GM10248 (cell line): ENCODE data around the gene PURA.

Experiments
- CTCF ChIA-PET: fragments of 300-600 bp; sonication (Branson Sonifier 250); formaldehyde crosslinking; extraction: SDS; loops from one replicate; lab custom pipeline; 2021; ENCODE audit warnings: antibody characterized with exemption; lab: Yijun Ruan, JAX
- POLR2A ChIA-PET: fragments of 350-650 bp; sonication (Branson Sonifier 250); formaldehyde crosslinking; extraction: SDS; loops from one replicate; lab custom pipeline; 2020; ENCODE audit warnings: antibody characterized with exemption; lab: Yijun Ruan, JAX
- DNase-seq: peaks from one replicate; pipeline ENCODE4 v3.0.0; 2012; ENCODE audit errors: extremely low spot score
- TF ChIP-seq, protein P1 (sequence below): IDR thresholded peaks from 2 replicates; pipeline ENCODE4 v1.5.1; 2012; ENCODE audit warnings: mild to moderate bottlenecking, low read depth; ENCODE audit errors: extremely low read depth, missing control alignments, control extremely low read depth

The PURA gene

DNA sequence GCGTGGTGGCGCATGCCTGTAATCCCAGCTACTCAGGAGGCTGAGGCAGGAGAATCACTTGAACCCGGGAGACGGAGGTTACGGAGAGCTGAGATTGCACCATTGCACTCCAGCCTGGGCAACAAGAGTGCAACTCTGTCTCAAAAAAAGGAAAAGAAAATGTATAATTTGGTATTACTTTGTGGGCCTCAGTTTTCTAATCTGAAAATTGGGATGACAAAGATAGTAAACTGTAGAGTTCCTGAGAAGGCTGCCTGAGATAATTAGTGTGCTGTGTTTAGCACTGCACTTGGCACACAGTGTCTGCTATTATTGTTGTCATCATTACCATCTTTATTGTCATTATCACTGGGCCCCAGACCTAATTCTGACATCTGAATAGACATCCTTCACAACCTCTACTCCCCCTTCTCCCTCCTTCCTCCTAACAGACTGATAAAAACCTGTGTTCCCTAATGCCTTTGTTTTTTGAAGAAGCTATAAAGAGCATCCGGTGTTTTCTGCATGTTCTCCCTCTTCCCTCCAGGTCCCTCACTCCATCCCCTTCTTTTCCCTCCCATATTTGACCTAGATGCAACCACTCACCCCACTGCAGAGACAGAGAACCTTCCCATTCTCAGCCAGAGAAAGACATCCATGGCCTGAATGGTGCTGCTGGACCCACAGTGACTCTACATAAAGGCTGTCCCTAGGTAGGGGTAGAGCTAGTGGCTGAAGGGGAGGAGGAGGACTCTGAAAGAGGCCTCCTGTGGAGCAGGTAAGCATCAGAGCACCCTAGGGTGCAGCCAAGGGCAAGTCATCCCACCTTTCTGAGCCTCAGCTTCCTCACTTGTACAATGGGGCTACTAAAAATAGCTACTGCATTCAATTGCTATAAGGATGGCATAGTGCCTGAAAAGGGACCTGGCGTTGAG is 45.4 kb downstream of the PURA start:
- no peak for DNase-seq
- POLR2A ChIA-PET: no interaction called here
- CTCF ChIA-PET: interaction anchor here (1.1 to 11.3 kb wide), 7 partner anchors 10 to 371 kb away, joined by 3 to 137 read pairs (median 15); no protein-coding TSS in a partner anchor
- TF ChIP-seq, protein P1, sequence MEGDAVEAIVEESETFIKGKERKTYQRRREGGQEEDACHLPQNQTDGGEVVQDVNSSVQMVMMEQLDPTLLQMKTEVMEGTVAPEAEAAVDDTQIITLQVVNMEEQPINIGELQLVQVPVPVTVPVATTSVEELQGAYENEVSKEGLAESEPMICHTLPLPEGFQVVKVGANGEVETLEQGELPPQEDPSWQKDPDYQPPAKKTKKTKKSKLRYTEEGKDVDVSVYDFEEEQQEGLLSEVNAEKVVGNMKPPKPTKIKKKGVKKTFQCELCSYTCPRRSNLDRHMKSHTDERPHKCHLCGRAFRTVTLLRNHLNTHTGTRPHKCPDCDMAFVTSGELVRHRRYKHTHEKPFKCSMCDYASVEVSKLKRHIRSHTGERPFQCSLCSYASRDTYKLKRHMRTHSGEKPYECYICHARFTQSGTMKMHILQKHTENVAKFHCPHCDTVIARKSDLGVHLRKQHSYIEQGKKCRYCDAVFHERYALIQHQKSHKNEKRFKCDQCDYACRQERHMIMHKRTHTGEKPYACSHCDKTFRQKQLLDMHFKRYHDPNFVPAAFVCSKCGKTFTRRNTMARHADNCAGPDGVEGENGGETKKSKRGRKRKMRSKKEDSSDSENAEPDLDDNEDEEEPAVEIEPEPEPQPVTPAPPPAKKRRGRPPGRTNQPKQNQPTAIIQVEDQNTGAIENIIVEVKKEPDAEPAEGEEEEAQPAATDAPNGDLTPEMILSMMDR: no peak

DNA sequence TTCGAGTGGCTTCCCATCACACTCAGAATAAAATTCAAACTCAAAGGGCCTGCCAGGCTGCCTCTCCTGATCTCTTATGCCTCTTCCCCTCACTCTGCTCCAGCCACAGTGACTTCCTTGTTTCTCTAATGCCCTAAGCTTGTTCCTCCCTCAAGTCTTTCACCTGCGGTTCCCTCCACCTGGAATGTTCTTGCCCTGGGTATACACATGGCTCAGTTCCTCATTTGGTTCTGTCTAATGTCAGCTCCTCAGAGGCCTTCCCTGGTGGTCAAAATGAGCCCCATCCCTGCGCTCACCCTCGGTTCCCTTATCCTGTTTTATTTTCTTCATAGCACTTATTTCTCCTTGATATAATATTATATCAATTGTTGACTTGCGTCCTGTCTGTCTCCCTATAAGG is 48.4 kb downstream of the PURA start:
- no peak for DNase-seq
- TF ChIP-seq, protein P1: no peak
- POLR2A ChIA-PET: no interaction called here
- CTCF ChIA-PET: interaction anchor here (0.7 to 11.3 kb wide), 5 partner anchors 8 to 375 kb away, joined by 3 to 137 read pairs (median 4); partner anchors contain the start of gene CYSTM1

DNA sequence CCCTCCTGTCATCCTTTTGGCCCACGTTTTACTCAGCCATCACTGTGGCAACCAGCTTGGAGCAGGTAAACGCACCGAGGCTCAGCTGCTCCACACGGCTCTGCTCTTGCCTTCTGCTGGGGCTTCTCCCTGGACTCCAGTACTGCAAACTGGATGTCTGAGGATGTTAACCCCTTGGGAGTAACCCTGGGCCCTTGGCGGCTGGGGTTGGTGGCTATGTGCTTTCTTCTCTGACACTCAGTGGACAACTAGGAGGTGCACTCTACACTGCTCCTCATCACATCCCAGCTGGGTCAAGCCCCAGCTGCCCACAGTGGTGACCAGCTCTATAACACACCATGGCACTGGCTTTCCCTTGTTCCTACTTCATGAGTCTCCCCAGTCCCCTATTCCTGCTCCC is 48.9 kb downstream of the PURA start:
- ChIA-PET POLR2A (no interaction called here), CTCF (interaction anchor here (1.8 to 11.3 kb wide), 2 partner anchors 11 to 19 kb away, joined by 5 to 137 read pairs; partner anchors contain the start of gene CYSTM1)
- TF ChIP-seq, protein P1: no peak
- no peak for DNase-seq

DNA sequence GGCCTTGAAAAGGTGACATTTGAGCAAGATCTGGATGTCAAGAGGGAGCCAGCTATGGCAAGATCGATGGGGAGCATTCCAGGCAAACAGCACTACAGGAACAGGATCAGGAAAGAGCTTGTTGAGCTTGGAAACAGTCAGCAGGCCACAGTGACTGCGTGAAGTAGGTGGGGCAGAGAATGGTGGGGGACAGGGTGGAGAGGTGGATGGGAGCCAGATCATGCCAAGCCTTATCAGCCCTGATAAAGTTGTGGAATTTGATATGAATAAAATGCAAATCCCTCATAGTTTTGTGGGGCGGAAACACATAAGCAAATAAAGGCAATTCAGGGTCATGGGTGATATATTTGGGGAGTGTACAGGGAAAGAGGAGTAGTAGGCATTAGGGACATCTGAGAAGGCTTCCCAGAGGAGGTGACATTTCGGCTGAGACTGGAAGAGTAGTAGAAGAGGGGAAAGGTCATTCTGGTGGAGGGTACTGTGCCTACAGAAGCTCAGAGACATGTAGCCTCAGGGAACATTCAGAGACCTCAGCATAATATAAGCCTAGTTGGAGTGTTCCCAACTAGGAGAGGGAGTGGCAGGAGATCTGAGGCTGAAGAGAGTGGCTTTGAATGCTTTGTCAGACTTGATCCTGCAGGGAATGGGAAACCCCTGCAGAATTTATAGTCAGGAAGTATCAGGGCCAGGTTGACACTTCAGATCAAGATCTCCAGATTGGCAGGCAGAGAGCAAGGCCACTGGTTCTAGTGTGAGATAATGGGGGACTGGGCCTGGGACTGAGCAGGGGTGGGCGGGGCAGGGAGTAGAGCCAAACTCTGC is 51.4 kb downstream of the PURA start:
- POLR2A ChIA-PET: no interaction called here
- DNase-seq: no peak
- TF ChIP-seq, protein P1: no peak
- CTCF ChIA-PET: interaction anchor here (1.1 to 1.6 kb wide), 8 partner anchors 8 to 196 kb away, joined by 3 to 8 read pairs (median 4); no protein-coding TSS in a partner anchor

DNA sequence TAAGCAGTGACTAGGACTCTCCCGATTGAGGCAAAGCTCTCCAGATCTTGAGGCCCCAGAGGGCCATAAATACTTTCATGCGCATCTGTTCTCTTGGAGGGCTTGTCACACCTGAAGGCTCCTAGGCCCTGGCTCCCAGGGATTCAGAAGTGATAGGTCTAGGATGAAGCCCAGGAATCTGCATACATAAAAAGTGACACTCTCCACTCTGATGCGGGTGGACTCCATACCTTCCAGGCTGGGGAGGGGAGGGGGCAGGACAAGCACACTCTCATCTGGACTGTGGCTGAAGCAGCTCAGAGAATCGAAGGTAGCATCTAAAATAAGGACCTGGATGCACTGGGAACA is 52.0 kb downstream of the PURA start:
- ChIA-PET POLR2A (no interaction called here), CTCF (interaction anchor here (1.2 to 1.6 kb wide), 7 partner anchors 8 to 197 kb away, joined by 3 to 7 read pairs (median 4); partner anchors contain the start of gene CYSTM1)
- TF ChIP-seq, protein P1: no peak
- DNase-seq: no peak

DNA sequence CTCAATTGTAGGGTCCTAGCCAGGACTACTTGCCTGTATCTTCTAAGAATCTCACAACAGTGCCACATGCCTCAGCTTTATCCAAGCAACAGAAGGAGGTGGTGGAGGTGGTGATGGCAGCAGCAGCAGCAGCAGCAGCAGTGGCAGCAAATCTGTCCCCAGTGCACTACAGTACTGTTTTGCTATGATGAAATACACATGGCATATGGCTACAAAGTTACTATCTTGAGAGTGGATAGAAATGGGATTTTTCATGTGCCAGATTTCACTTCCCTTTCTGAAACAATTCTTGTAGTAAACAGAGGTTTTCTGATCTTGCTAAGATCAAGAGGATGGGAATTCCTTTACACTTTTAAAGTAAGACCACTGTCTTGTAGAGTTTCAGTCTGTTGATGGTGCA is 53.0 kb downstream of the PURA start:
- POLR2A ChIA-PET: no interaction called here
- no peak for DNase-seq
- TF ChIP-seq, protein P1: no peak
- CTCF ChIA-PET: interaction anchor here (1.0 to 4.4 kb wide), 8 partner anchors 8 to 198 kb away, joined by 3 to 16 read pairs (median 4); partner anchors contain the start of gene CYSTM1
